HTERT RPE-1 (cell line): ENCODE results near the gene CMTM5.

Source experiments
- in situ Hi-C: fragments of 300-500 bp; cut with MboI; formaldehyde crosslinking; loops from 4 replicates; pipeline ENCODE4 v1.14.3; 2020; ENCODE audit warnings: low sequenced_read_pairs

CMTM5 gene

DNA sequence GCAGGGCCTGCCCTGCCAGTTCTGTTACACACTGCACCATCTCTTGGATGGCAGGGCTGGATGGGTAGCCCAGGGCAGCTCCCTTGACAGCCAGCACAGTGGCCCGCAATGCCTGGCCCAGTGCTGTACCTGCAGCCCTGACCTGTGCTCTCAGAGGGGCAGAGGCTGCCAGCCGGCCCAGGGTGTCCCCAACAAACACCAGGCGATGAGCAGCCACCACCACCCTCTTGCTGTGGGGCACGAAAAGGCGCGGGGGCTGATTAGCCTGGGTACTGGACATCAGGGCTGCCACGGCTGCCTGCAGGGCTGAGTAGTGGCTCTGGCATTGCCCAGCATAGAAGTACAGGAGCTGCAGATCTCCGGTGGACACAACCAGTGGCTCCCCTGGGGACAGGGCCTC lies 19.6 kb upstream of the CMTM5 start:
- in situ Hi-C loops, result no loop called here

DNA sequence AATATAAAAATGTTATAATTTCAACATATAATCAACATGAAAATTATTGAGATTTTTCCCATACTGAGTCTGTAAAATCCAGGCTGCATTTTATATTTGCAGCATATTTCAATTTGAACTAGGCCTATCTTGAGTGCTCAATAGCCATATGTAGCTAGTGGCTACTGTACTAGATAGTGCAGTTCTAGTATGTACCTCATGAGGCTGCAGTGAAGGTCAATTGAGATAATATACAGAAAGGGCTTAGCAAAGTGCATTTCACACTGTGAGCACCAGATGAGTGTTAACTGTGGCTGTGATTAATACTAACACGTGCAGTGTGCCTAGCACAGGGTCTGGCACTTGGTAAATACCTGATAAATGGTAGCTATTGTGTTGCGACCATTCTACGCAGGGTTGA lies 18.8 kb upstream of the CMTM5 start:
- in situ Hi-C loops, result no loop called here

DNA sequence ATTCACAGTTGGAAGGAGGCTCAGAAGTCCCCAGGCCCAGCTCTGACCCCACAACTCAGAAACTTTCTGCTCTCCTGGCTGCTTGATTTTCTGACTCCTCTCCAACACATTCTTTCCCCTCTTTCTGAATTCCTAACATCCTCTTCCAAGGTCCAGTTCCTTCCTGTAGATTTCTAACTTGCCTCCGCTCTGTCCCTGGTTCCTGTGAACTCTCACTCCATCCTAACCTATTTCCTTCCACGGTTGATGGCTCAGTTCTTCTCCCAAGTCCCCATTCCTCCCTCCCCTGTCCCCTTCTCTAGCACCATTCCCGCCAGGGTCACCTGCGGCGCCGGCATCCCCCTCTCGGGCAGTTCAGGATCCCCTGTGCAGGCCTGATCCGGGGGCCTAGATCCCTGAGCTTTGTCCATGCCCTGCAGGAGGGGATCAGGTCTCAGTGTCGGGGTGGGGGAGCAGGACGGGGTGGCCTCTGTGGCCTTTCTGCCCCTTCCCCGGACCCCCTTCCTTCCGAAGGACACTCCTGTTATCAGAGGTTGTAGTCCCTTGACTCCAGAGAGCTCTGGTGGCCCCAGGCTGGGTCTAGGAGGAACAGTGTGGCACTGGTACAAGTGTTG lies 18.2 kb upstream of the CMTM5 start:
- in situ Hi-C loops, result no loop called here

DNA sequence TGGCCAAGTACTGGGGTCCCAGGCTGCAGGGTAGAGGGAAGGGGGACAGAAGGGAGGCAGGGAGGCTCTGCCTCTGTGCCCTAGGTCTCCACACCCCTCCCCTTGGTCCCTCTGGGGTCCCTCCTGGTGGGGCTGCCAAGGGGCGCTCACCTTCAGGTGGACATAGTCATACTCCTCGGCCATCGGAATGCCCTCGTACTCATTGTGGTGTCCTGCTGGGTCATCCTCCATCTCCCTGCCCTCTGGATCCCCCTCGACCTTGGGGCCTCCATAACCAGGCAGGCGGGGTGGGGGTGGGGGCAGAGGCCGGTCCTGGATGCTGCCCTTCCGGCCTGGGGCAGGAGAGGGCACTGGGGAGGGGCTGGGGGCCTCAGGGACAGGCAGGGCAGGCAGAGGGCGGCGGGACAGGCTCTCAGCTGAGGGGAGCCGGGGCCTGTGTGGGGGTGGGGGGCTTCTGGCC lies 17.6 kb upstream of the CMTM5 start:
- in situ Hi-C loops, result no loop called here

DNA sequence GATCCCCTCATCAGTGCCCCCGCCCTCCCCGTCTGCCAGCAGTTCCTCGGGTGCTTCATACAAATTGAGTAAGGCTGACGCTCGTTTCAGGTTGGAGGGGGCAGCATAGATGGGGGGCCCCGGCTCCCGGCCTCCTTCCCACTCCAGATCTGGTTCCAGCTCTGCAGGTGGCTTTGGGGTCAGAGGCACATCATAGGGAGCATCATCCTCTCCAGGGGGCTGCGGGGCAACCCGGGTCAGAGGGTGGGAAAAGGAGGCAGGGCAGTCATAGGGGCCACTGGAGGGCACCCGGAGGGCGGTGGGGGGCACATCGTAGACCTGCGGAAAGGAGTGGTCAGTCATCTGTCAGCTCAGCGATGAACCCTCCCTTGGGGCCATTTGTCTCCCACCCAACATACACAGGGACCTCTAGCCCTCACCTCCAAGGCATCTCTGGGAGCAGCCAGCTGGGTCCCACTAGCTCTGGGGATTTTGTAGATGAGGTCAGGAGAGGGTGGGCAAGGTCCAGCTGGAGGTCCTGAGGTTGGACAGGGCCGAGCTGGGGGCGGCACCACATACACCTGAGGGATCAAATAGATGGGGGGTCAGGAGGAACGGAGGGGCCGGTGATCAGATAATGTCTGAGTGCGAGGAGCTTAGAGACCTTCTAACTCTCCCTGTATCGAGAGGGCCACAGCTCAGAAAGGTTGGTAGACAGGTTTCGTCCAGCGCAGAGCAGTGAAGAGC lies 17.0 kb upstream of the CMTM5 start:
- in situ Hi-C loops, result no loop called here

- in situ Hi-C loops, result no loop called here
These were observed 16.4 kb upstream of the CMTM5 start for GRCh38 chr14:23360496-23360895.

- in situ Hi-C loops, result no loop called here
These were observed 15.5 kb upstream of the CMTM5 start for GRCh38 chr14:23361320-23361719.

- in situ Hi-C loops, result no loop called here
These were observed 15.1 kb upstream of the CMTM5 start for GRCh38 chr14:23361763-23362162.

DNA sequence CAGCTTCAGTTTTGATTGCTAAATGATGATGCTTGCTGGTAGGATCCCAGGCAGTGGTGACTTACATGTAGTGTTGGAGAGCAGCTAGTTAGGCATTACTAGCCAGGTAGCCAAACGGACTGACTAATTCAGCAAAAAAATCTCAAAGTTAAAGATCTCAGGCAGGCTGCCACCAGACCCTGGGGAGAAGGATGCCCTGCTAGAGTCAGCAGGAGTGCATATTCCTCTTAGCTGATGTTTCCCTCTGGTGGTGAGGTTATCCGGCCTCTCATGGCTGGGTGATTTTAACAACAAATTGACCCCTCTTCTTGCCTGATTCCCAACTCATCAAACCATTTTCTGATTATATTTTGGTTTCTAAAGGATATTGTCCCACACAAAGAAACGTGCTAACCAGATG lies 14.6 kb upstream of the CMTM5 start:
- in situ Hi-C loops, result no loop called here

GRCh38 chr14:23364164-23365035 lies 12.4 kb upstream of the CMTM5 start:
- in situ Hi-C loops, result no loop called here

- in situ Hi-C loops, result no loop called here
These were observed 11.7 kb upstream of the CMTM5 start, which contains the start of gene EFS for GRCh38 chr14:23365036-23365731. TSS of gene EFS (minus strand) at chr14:23365172. CDS start at chr14:23365025, 147 bp downstream.

GRCh38 chr14:23365732-23366425 lies 11.0 kb upstream of the CMTM5 start:
- in situ Hi-C loops, result no loop called here

DNA sequence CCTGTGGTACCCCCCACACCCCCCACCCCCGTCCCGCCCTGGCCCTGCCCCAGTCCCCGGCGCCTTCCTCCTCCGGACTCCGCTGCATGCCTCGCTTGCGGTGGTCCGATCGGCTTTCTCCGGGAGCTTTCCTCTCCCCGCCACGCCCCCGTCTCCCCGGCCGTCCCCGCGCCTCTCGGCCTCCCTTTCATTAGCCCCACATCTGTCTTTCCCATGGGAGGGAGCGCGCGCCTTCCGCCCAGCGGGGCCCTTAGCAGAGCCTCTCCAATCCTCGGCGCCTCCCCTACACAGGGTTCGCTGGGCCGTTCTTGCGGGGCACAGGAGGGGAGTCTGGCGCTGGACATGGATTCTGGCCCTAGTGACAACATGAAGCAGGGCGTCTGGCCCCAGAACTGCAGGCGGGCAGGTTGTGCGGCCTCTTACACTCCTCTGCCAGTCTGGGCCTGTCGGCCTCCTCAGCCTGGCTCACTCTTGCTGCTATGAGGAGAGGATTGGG lies 10.4 kb upstream of the CMTM5 start:
- in situ Hi-C loops, result no loop called here

- in situ Hi-C loops, result no loop called here
These were observed 6.6 kb upstream of the CMTM5 start for GRCh38 chr14:23370221-23370620.

GRCh38 chr14:23371865-23372264 lies 5.0 kb upstream of the CMTM5 start:
- in situ Hi-C loops, result no loop called here

DNA sequence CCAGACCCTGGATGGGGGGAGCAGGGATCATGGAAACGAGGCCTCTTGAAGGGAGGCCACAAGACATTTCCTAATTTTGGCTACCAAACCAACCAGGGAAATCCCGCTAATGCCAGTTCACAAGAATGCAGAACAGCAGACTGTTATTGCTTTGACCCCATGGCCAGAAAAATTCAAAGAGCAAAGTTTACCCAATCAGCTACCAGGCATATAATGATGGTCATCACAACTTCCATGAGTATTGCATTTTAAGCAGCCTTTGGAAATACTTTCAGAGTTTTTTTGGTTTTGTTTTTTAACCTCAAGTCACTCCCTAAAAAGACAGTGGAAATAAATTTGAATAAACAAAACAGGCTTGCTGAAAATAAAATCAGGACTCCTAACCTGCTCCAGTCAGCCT lies 4.3 kb upstream of the CMTM5 start, which contains the start of gene IL25:
TSS of gene IL25 (plus strand) at position 301 of the 400 bp plus-strand sequence.
- in situ Hi-C loops, result no loop called here

GRCh38 chr14:23373041-23373440 lies 3.8 kb upstream of the CMTM5 start:
- in situ Hi-C loops, result no loop called here

GRCh38 chr14:23375527-23376251 lies 1.2 kb upstream of the CMTM5 start:
- in situ Hi-C loops, result no loop called here

DNA sequence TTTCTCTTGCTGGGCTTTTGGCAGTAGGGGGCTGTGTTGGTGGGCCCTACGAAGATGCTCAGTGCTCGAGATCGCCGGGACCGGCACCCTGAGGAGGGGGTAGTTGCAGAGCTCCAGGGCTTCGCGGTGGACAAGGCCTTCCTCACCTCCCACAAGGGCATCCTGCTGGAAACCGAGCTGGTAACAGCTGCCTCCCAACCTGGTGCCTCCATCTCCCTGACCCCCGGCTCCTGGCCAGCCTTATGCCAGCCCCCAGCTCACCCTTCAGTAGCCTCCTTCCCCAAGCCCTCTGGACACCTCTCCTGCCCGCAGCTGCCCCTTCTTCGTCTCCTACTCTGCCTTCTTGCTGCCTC lies 328 bp downstream of the CMTM5 start:
- in situ Hi-C loops, result no loop called here
